AG20443 (cell line): ENCODE measurements around the gene TLE4.

Experiments used
- DNase-seq: peaks from one replicate; pipeline ENCODE4 v3.0.0; 2012; ENCODE audit warnings: low spot score, mixed read lengths

The TLE4 gene

DNA sequence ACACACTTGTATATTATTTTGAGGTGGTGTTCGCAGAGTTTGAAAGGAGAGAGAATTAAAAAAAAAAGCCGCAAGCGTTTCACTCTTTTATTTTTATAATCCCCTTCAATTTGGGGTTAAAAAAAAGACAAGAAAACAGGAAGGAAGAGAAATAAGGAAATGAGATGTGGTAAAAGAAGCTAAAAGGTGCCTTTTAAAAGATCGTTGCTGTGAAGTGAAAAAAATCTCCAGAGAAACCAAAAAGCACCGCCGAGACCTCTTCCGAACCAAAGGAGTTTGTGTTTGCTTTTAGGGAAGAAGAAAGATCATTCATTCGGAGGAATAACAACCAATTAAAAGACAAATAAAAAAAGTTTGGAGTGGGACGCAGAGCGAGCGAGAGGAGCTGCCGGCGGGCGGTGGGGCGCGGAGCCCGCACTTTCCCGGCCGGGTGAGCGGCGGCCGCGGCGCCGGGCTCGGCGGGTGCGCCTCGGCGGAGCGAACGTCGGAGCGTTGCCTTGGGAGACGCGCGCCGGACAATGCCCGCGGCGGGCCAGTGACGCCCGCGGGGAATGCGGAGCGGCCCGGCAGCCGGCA, 355 bp downstream of the TLE4 start:
- DNase-seq = peak; percentile 75

GRCh38 chr9:79572608-79573411, 1.0 kb downstream of the TLE4 start:
- peak; percentile 51 for DNase-seq

DNA sequence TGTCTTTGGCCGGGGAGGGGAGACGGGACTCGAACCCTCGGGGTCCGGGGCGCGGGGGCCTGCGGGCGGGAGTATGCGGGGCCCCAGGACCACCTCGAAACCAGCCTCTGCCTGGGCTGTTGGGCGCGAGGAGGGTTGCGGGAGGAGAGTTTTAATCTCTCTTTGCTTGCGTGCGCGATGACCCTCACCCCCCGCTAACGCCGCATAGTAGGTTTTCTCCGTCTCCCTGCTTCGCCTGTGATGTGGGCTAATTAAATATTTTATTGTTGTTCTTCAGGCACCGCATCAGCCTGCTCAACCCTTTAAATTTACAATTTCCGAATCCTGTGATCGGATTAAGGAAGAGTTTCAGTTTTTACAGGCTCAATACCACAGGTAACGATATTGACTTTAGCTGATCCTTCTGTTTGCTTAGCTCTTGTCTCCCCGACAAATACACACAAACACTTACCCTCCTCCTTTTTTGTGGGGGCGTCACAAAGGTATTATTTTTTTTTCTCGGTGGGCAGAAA, 1.7 kb downstream of the TLE4 start:
- no peak for DNase-seq

DNA sequence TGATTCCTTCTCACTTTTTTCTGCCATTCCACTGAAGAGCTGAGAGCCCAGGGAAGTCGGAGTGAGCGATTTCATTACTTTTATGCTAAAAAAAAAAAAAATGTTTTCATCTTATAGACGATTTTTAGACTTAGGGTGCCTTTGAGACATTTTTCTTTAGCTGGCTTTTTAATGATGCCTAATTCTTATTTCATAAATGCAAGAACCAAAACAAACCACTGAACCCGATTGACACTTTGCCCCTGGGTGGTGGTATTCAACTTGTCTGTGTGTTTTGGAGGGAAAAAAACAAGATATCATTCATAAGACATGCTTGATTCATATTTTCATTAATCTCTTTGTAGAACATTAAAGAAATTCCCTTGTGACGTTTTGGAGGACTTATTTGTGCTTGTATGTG, 2.4 kb downstream of the TLE4 start:
- no peak for DNase-seq

DNA sequence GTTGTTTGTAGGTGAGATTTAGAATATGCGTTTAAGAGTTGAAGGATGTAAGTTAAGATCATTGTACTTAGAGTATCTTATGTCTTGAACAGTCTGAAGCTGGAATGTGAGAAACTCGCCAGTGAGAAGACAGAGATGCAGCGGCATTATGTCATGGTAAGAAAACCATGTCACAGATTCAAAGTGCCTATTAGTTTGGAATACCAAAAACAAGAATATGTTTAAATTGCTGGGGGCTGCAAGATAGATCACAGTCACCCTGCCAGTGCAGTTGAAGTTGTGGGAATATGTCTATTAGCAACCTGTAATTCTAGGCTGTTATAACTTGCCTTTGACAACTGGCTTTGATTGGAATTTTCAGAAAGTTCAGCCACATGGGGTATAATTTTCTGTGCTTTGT, 3.0 kb downstream of the TLE4 start:
- DNase-seq = no peak

DNA sequence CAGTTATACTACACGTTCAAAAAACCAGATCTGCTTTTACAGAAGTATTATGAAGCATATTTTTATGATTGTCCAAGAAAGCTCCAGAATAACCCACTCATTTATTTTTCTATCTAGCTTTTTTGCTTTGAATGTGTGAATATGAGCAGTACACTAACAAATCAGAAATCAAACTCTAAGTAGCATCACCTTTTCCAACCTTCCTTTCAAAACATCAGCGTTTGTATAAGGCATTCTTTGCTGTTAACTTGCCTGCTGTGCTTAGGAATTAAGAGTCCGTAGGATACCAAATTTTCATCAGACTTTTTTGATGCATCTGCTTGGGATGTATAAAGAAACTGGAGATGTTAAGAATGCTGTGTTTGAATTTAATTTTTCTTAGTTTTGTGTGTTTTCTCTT, 3.8 kb downstream of the TLE4 start:
- no peak for DNase-seq

GRCh38 chr9:79577969-79578723, 6.4 kb downstream of the TLE4 start:
- no peak for DNase-seq

- DNase-seq = no peak
Measured at GRCh38 chr9:79578891-79579290, 7.1 kb downstream of the TLE4 start.

DNA sequence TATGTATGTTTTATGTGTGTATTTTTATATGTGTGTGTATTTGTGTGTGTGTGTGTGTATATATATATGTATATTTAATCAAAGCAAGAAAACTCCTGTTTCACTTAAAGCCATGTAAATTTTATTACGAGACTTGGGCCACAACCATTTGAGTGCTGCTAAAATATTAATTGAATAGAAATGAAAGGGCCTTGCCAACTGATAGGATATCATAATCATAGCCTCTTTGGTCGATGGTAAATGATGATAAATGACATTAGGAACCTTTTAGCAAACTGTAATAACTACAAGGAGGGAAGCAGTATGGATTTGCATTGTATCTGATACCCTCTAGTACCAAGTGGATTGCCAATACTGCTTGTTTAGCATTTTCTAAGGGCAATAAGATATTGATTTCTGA, 7.9 kb downstream of the TLE4 start:
- no peak for DNase-seq

DNA sequence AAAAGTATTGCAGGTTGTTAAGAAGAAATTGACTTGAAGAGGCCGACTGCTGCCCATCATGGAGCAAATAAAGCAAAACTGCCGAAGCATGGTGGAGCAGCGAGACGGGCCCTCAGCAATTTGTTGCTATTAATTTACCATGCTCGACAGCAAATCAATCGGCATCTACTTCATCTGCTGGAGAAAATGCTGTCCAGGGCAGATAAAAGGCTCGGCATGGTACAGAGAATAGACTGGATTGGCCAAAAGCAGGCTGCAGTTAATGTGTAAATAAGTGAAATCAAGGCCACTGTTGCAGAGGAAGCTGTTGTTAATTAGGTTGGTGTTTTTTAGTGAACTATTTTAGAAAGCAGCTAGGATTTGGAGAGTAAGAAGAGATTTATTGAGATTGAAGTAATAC, 8.3 kb downstream of the TLE4 start:
- DNase-seq = no peak

- no peak for DNase-seq
Measured at GRCh38 chr9:79581388-79581787, 9.6 kb downstream of the TLE4 start.

GRCh38 chr9:79581794-79582193, 10.0 kb downstream of the TLE4 start:
- peak; percentile 71 for DNase-seq

GRCh38 chr9:79583952-79584654, 12.3 kb downstream of the TLE4 start:
- DNase-seq = no peak

DNA sequence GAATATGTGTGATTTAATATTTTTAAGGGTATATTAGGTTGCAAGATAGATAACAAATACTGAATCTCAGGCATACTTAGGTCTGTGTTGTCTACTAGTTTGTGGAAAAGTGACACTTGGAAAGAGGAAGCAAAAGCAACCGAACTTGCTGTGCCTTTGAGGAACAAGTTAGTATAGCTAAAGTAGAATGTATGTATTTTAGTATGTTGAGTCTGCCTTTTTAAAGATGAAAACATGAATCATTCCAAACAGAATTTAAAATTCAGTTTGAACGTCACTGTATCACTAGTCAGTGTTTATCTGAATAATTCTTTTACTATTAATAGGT, 12.9 kb downstream of the TLE4 start:
- no peak for DNase-seq

- no peak for DNase-seq
Measured at GRCh38 chr9:79588488-79589223, 16.9 kb downstream of the TLE4 start.

GRCh38 chr9:79591458-79591857, 19.7 kb downstream of the TLE4 start:
- no peak for DNase-seq

GRCh38 chr9:79592726-79593493, 21.1 kb downstream of the TLE4 start:
- DNase-seq = no peak

GRCh38 chr9:79598562-79599345, 27.0 kb downstream of the TLE4 start:
- DNase-seq = no peak

GRCh38 chr9:79600466-79600865, 28.7 kb downstream of the TLE4 start:
- DNase-seq = no peak

GRCh38 chr9:79603222-79603920, 31.6 kb downstream of the TLE4 start:
- no peak for DNase-seq
